Muscle of back (tissue), 13 donors: Measurements from ENCODE around the gene PUSL1. TPM values are rescaled to one million over a fixed set of nuclear protein-coding genes. Genes with fewer than 3 reads are reported as not detected.

Source experiments
- DNase-seq, 3 donors: peaks; one replicate each; pipeline versions ENCODE4 v3.0.0 to v3.0.0-alpha.2; 2013
- long read RNA-seq, 9 donors: transcript quantifications; one replicate each; lab custom pipeline, GENCODE V29; 2026
- polyA plus RNA-seq, 10 donors: library from polyadenylated mRNA; unstranded; fragments of 120-200 nt; gene quantifications; one replicate each; pipeline ENCODE4 v1.2.1, GENCODE V29; 2013; ENCODE audit not compliant: insufficient read length in 10 of 10

The PUSL1 gene
- polyA plus RNA-seq: 1 to 10 TPM; 4.1 to 9.3 (median 6.4) TPM
- long read RNA-seq, donor 1, partial matches to known transcripts: 0 of 2 reads
- long read RNA-seq, donor 1, other reads (novel, unspliced or antisense): 0 of 2 reads
- long read RNA-seq, donor 2, partial matches to known transcripts: 0 of 2 reads
- long read RNA-seq, donor 2, other reads (novel, unspliced or antisense): 0 of 2 reads
- long read RNA-seq, donor 3: 0 reads
- long read RNA-seq, donor 4, partial matches to known transcripts: 0 of 3 reads
- long read RNA-seq, donor 4, other reads (novel, unspliced or antisense): 0 of 3 reads
- long read RNA-seq, donor 5, transcript PUSL1-201 (8 exons, 1,287 nt): major isoform, 6 of 49 reads
- long read RNA-seq, donor 5, partial matches to known transcripts: 36 of 49 reads
- long read RNA-seq, donor 5, other reads (novel, unspliced or antisense): 7 of 49 reads
- long read RNA-seq, donor 6, partial matches to known transcripts: 16 of 24 reads
- long read RNA-seq, donor 6, other reads (novel, unspliced or antisense): 8 of 24 reads
- long read RNA-seq, donor 7: 0 reads
- long read RNA-seq, donor 8: 0 reads
- long read RNA-seq, donor 9, partial matches to known transcripts: 0 of 1 reads
- long read RNA-seq, donor 9, other reads (novel, unspliced or antisense): 0 of 1 reads

GRCh38 chr1:1307923-1308755 lies at the start of gene PUSL1, which contains the start of gene ACAP3:
TSS of gene PUSL1 (plus strand) at chr1:1308597. CDS start at chr1:1308644, 47 bp downstream.
TSS of gene ACAP3 (minus strand) at chr1:1307930. CDS start at chr1:1307815, 115 bp downstream.
- DNase-seq: peak; percentile 92 to 98 (median 95)

- DNase-seq: no peak
These were observed 49.3 kb upstream of the PUSL1 start for GRCh38 chr1:1259119-1259488.

- no peak for DNase-seq
These were observed 48.9 kb upstream of the PUSL1 start for GRCh38 chr1:1259540-1259939.

GRCh38 chr1:1259951-1260600 lies 48.3 kb upstream of the PUSL1 start:
- DNase-seq: no peak

- no peak for DNase-seq
These were observed 47.4 kb upstream of the PUSL1 start for GRCh38 chr1:1260843-1261560.

GRCh38 chr1:1262071-1262470 lies 46.3 kb upstream of the PUSL1 start:
- DNase-seq: no peak

GRCh38 chr1:1262758-1263157 lies 45.6 kb upstream of the PUSL1 start:
- DNase-seq: no peak

GRCh38 chr1:1264026-1264425 lies 44.4 kb upstream of the PUSL1 start:
- DNase-seq: no peak

- DNase-seq: peak in 1 of 3 donors; percentile 96
These were observed 43.5 kb upstream of the PUSL1 start for GRCh38 chr1:1264868-1265272.

- DNase-seq: no peak
These were observed 40.7 kb upstream of the PUSL1 start for GRCh38 chr1:1267488-1268283.

GRCh38 chr1:1268284-1268682 lies 40.1 kb upstream of the PUSL1 start:
- no peak for DNase-seq

GRCh38 chr1:1270813-1271212 lies 37.6 kb upstream of the PUSL1 start:
- DNase-seq: no peak

- no peak for DNase-seq
These were observed 35.8 kb upstream of the PUSL1 start for GRCh38 chr1:1272341-1273208.

- peak in 1 of 3 donors; percentile 35 for DNase-seq
These were observed 35.2 kb upstream of the PUSL1 start for GRCh38 chr1:1273209-1273511.

GRCh38 chr1:1273512-1274298 lies 34.7 kb upstream of the PUSL1 start, which contains the start of gene UBE2J2:
TSS of gene UBE2J2 (minus strand) at chr1:1273854. CDS start at chr1:1267992, 5,862 bp downstream.
- peak; percentile 91 to 96 (median 93) for DNase-seq

- DNase-seq: peak in 1 of 3 donors; percentile 33
These were observed 34.0 kb upstream of the PUSL1 start for GRCh38 chr1:1274299-1274930.

- no peak for DNase-seq
These were observed 33.4 kb upstream of the PUSL1 start for GRCh38 chr1:1274931-1275431.

GRCh38 chr1:1275836-1276235 lies 32.6 kb upstream of the PUSL1 start:
- no peak for DNase-seq
